Measurements from ENCODE around the gene PANK4.

- TF ChIP-seq POLR2AphosphoS5 (IDR thresholded peaks at IDR 0.05; ENCODE audit: control insufficient read depth, insufficient read depth, low read depth, low read length) (peak; percentile 94), MYC (IDR thresholded peaks at IDR 0.05; ENCODE audit: low read depth, low read length) (0 out of 2 replicates have a peak, but pooled peaks have one; percentile 27), MYC (CRISPR knock-in tag; IDR thresholded peaks at IDR 0.05; ENCODE audit: borderline replicate concordance, low read depth) (peak; percentile 16; the same call in 1 of the 2 replicates), SRSF1 (IDR thresholded peaks at IDR 0.05; ENCODE audit: low read depth, low read length) (no peak), POLR2A (conservative IDR thresholded peaks at IDR 0.05) (peak; percentile 85), MEF2D (tag; conservative IDR thresholded peaks at IDR 0.05; ENCODE audit: low read depth) (no peak), HMGXB4 (CRISPR knock-in tag; IDR thresholded peaks at IDR 0.05) (no peak), RNF2 (IDR thresholded peaks at IDR 0.05) (peak; percentile 51; the same call in 1 of the 2 replicates), GTF2A2 (tag; IDR thresholded peaks at IDR 0.05) (no peak), CTCF (IDR thresholded peaks at IDR 0.05 in 2 of 3, conservative IDR thresholded peaks at IDR 0.05 in 1 of 3; ENCODE audit: insufficient read depth in 2 of 3, low read depth in 1 of 3, low read length in 3 of 3) (no peak)
These were observed at the start of gene PANK4 for GRCh38 chr1:2525920-2526823.
